OCI-LY7 (cell line): ENCODE results near the gene SNX9. TPM values are rescaled to one million over a fixed set of nuclear protein-coding genes. Genes with fewer than 3 reads are reported as not detected.

Experiments
- BruUV-seq: library from RNA; stranded (reverse); fragments of 400-500 nt; replicated peaks from 2 replicates; lab custom pipeline; 2021; lab: Mats Ljungman, UMichigan
- CTCF ChIA-PET: fragments of 300-600 bp; sonication (Branson Sonifier 250); formaldehyde crosslinking; loops from one replicate; lab custom pipeline; 2022; ENCODE audit warnings: antibody characterized with exemption; ENCODE audit not compliant: unreplicated experiment; lab: Charles Lee
- POLR2A ChIA-PET: fragments of 300-600 bp; sonication (Branson Sonifier 250); formaldehyde crosslinking; loops from one replicate; lab custom pipeline; 2022; ENCODE audit warnings: antibody characterized with exemption; lab: Charles Lee
- DNase-seq: peaks from one replicate; pipeline ENCODE4 v3.0.0-alpha.2; 2015; ENCODE audit warnings: low spot score
- H2AFZ ChIP-seq: fragments of 200-600 bp; sonication (generic), shearing (Covaris generic); 2 replicates; pipeline ENCODE4 v1.6.1; 2014; ENCODE audit warnings: mild to moderate bottlenecking, antibody characterized with exemption, low read length, moderate library complexity
- H3K27ac ChIP-seq: fragments of 200-600 bp; sonication (generic); 2 replicates; pipeline ENCODE4 v1.5.1; 2014; ENCODE audit warnings: mixed run types, low read depth, mild to moderate bottlenecking, moderate library complexity, low read length, inconsistent platforms; ENCODE audit not compliant: poor library complexity, severe bottlenecking
- H3K36me3 ChIP-seq: fragments of 200-600 bp; sonication (generic); 2 replicates; pipeline ENCODE4 v1.6.1; 2014; ENCODE audit warnings: mild to moderate bottlenecking, antibody characterized with exemption, low read length, moderate library complexity, mixed read lengths; ENCODE audit not compliant: insufficient read depth
- H3K4me1 ChIP-seq: fragments of 200-600 bp; sonication (generic); 2 replicates; pipeline ENCODE4 v1.5.1; 2014; ENCODE audit warnings: mild to moderate bottlenecking, low read length; ENCODE audit not compliant: insufficient read depth, poor library complexity, severe bottlenecking
- H3K4me2 ChIP-seq: fragments of 200-600 bp; sonication (generic); 2 replicates; pipeline ENCODE4 v1.6.1; 2014; ENCODE audit warnings: mild to moderate bottlenecking, low read length
- H3K4me3 ChIP-seq: fragments of 200-600 bp; sonication (generic); 2 replicates; pipeline ENCODE4 v1.5.1; 2014; ENCODE audit warnings: mild to moderate bottlenecking, low read depth, low read length; ENCODE audit not compliant: poor library complexity, severe bottlenecking
- H3K79me2 ChIP-seq: fragments of 200-600 bp; sonication (generic); 2 replicates; pipeline ENCODE4 v1.6.1; 2016; ENCODE audit warnings: low read depth, mild to moderate bottlenecking, low read length, moderate library complexity, mixed read lengths; ENCODE audit not compliant: insufficient read depth
- H3K9me2 ChIP-seq: fragments of 200-600 bp; sonication (generic); 2 replicates; pipeline ENCODE4 v1.6.1; 2016; ENCODE audit warnings: mild to moderate bottlenecking, low read length, mixed read lengths; ENCODE audit not compliant: insufficient read depth
- H3K9me3 ChIP-seq: fragments of 200-600 bp; sonication (generic); 2 replicates; pipeline ENCODE4 v1.6.1; 2014; ENCODE audit warnings: mild to moderate bottlenecking, mixed run types, low read length, mixed read lengths
- H4K20me1 ChIP-seq: fragments of 200-600 bp; sonication (generic); 2 replicates; pipeline ENCODE4 v1.6.1; 2014; ENCODE audit warnings: mild to moderate bottlenecking, antibody characterized with exemption, low read length, moderate library complexity, mixed read lengths; ENCODE audit not compliant: insufficient read depth
- CTCF ChIP-seq: fragments of 200-600 bp; sonication (generic); conservative IDR thresholded peaks from 2 replicates; pipeline ENCODE4 v1.5.1; 2014; ENCODE audit warnings: mild to moderate bottlenecking, antibody characterized with exemption, low read length, moderate library complexity, mixed read lengths
- EZH2phosphoT487 ChIP-seq: fragments of 200-600 bp; sonication (generic); IDR thresholded peaks from 2 replicates; pipeline ENCODE4 v1.6.1; 2018; ENCODE audit warnings: low read depth, borderline replicate concordance, mild to moderate bottlenecking, mixed run types, antibody characterized with exemption, low read length, moderate library complexity, mixed read lengths
- intact Hi-C: fragments of 100-400 bp; cut with micrococcal nuclease; formaldehyde crosslinking; loops from one replicate; pipeline ENCODE4 v1.10.0; 2022; ENCODE audit not compliant: unreplicated experiment
- total RNA-seq, 2 experiments: library from RNA; depleted of rRNA in 1 of 2; stranded (reverse); fragments of >200 nt in 1 of 2; shearing (Covaris generic) in 1 of 2; gene quantifications; 2 replicates each; pipeline ENCODE4 v1.2.3, GENCODE V29; 2014 to 2022

SNX9 gene
- total RNA-seq, 2 experiments from 2014 or later = not detected

DNA sequence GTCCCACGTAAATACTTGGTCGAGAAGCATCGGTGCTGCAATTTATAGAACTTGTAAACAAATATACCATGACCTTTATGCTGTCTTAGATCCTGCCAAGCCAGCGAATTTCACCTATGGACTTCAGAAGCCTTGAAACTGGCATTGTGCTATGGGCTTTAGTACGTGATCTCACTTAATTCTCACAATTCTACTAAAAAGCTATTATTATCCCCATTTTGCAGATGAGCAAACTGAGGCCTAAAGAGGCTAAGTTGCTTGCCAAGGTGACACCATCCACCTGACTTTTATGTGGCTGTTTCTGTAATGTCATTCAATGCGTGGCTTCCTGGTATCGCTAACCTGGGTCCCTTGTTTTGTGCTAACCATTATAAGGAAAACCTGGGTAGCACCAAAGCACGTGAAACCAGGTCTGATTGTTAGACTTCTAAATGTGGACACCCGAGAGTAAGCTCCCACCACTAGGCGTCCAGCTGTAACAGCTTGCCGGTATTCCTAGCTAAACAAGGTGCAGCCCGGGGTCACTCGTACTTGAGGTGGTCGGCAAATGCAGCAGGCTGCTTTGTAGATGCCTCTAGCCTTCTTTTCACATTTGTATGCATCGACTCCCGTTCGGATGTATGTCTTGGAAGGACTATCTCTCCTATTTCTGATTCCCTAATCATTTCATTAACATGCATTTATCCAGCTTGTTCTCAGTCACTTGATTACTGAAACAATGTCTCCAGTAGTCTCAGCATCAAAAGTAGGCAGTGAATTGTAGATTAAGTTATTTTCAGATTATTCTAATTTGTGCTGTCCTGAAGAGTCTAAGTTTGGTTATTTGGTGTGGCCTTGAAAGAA, 159.7 kb downstream of the SNX9 start:
- no peaks in the 10 kb centered on the region for H4K20me1 ChIP-seq
- intact Hi-C loops = no loop called here
- no peaks in the 10 kb centered on the region for H3K36me3 ChIP-seq
- DNase-seq = no peak
- H3K9me2 ChIP-seq = no peaks in the 10 kb centered on the region
- POLR2A ChIA-PET = no interaction called here
- no peak overlapping the region; the same call in 1 of the 2 replicates for H3K4me2 ChIP-seq
- BruUV-seq = no TSS peak
- H3K4me1 ChIP-seq = no peaks in the 10 kb centered on the region
- H3K4me3 ChIP-seq = no peak overlapping the region
- TF ChIP-seq EZH2phosphoT487 (no peak), CTCF (no peak)
- no peaks in the 10 kb centered on the region for H3K79me2 ChIP-seq
- CTCF ChIA-PET = no interaction called here
- no peaks in the 10 kb centered on the region for H3K9me3 ChIP-seq
- no peak overlapping the region for H3K27ac ChIP-seq
- H2AFZ ChIP-seq = no peak overlapping the region

DNA sequence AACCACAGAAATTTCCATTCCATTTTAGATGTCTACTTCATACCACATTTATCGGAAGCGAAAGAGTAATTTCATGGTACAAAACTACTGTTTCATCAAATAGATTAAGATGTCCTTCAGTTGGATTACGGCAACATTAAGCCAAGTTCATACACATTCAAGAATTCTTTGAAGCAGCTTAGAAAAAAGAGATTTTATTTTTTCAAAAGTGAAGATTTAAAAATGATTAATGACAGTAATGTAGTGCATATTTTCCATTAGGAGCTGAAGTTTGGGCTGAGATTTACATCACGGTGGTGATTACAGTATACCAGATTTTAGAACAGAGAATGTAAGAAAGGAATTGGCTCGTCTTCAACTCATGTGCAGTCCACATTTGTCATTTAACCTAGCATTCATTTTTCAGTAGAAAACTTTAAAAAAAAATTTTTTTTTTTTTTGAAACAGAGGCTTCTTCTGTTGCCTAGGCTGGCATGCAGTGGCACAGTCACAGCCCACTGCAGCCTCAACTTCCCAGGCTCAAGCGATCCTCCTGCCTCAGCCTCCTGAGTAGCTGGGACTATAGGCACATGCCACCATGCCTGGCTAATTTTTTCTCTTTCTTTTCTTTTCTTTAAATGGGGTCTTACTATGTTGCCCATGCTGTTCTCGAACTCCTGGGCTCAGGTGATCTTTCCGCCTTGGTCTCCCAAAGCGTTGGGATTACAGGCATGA, 160.5 kb downstream of the SNX9 start:
- DNase-seq = no peak
- POLR2A ChIA-PET = no interaction called here
- no peaks in the 10 kb centered on the region for H4K20me1 ChIP-seq
- no peaks in the 10 kb centered on the region for H3K79me2 ChIP-seq
- H3K36me3 ChIP-seq = no peaks in the 10 kb centered on the region
- no peak overlapping the region for H3K27ac ChIP-seq
- BruUV-seq = no TSS peak
- H3K4me2 ChIP-seq = no peak overlapping the region
- H3K4me1 ChIP-seq = no peaks in the 10 kb centered on the region
- intact Hi-C loops = no loop called here
- H3K9me2 ChIP-seq = no peaks in the 10 kb centered on the region
- CTCF ChIA-PET = no interaction called here
- TF ChIP-seq CTCF (no peak), EZH2phosphoT487 (no peak)
- no peak overlapping the region for H3K4me3 ChIP-seq
- H3K9me3 ChIP-seq = no peaks in the 10 kb centered on the region
- H2AFZ ChIP-seq = no peak overlapping the region
